NCI-H82 treated with DMSO at 0.1 percent for 48 hours (cell line): ENCODE results near the gene METTL21C.

Experiments used
- DNase-seq: peaks from one replicate; lab custom pipeline; 2025; ENCODE audit not compliant: unreplicated experiment; lab: John Stamatoyannopoulos, UW

METTL21C gene

GRCh38 chr13:102697929-102698648 lies 3.2 kb upstream of the METTL21C start:
- DNase-seq: no peak

DNA sequence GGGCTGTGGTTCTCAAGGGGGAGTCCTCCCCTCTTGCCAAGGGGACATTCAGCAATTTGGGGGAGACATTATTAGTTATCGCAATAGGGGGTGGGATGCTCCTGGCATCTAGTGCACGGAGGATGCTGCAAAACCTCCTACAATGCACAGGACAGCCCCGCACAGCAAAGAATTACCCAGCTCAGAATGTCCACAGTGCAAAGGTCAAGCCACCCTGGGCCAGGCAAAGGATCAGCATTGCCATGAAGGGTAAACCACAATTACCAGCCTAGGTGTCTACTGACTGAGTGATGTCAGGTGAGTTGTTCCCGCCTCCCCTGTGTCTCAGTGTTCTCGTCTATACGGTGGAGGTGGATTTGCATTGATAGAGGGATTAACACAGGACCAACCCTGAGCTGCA lies 2.4 kb upstream of the METTL21C start:
- no peak for DNase-seq

- no peak for DNase-seq
Observed at GRCh38 chr13:102696465-102696864, 1.6 kb upstream of the METTL21C start.

GRCh38 chr13:102693776-102694175 lies 1.1 kb downstream of the METTL21C start:
- no peak for DNase-seq

GRCh38 chr13:102693250-102693649 lies 1.6 kb downstream of the METTL21C start:
- DNase-seq: no peak

- DNase-seq: no peak
Observed at GRCh38 chr13:102692491-102692826, 2.4 kb downstream of the METTL21C start.

- no peak for DNase-seq
Observed at GRCh38 chr13:102690883-102691282, 4.0 kb downstream of the METTL21C start.

DNA sequence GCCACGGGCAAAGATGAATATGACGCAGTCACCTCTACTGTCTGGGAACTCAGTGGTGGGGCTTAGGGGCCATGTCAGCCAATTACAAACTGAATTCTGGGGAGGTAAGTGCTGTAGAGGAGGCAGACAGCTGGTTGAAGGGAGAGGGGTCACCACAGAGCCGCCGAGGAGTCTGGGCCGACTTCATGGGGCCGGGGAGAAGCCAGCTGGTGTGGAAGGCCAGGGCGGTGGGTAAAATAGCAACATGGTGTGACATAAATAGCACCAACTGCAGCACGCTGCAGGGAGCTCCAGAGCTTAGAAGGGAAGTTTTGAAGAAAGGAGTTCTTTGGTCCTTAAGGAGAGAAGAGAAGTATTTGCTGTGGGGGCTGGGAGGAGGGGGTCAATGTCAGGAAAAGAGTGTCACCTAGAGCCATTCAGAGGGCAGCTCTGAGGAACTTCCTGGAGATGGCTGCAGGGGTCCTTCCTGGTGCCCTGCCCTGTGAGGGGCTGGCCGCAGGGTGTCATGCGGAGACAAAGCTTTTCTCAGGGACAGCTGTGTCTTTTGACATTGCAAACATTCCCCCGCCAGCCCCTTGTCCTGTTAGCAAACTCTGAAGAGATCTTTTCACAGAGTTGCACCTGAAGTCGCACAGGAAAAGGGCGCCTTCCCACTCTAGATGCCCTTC lies 6.4 kb downstream of the METTL21C start:
- DNase-seq: no peak

DNA sequence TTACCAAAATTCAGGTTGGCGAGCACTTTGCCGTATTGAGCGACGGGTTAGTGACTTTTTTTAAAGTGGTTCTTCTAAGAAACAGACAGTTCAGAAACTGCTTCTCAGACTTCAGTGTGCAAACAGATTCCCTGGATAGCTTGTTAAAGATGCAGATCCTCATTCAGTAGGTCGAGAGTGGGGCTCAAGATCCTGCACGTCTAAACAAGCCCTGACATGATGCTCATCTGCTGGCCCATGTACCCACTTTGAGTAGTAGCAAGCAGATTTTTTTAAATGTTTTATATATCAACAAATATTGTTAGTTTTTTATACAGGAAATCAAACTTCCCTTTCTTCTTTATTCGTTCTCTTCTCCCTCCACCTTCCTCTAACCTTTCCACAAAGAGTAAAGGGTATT lies 7.3 kb downstream of the METTL21C start:
- DNase-seq: no peak

- no peak for DNase-seq
Observed at GRCh38 chr13:102686024-102686423, 8.8 kb downstream of the METTL21C start.

DNA sequence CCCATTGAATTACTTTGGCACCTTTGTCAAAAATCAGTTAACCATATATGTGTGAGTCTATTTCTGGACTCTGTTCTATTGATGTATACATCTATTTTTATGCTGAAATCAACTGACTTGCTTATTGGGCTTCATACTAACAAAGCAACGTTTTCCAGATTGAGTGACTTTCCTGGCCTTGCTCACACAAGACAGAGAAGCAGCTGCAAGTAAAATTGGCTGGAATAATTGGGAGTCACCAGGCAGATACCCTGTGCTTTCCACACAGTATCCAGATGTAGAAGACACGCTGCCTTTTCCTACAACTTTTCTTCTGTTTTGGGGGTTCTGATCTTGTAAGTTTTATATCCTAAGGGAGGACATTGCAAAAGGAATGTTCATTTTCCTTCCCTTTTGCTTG lies 11.2 kb downstream of the METTL21C start:
- DNase-seq: no peak

DNA sequence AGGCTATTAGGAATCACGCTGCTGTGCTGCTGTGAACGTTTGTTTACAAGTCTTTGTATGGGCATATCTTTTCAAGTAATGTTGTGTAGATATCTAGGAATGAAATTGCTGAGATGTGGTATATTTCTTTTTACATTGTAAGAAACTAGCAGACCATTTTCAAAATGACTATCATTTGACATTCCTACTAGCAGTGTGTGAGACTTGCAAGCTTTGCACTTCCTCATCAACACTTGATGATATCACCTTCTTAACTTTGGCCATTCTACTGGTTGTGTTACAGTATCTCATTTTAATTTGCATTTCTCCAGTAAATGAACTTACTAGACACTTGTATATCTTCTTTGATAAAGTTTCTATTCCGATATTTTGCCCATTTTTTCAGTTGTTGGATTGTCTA lies 12.1 kb downstream of the METTL21C start:
- no peak for DNase-seq

DNA sequence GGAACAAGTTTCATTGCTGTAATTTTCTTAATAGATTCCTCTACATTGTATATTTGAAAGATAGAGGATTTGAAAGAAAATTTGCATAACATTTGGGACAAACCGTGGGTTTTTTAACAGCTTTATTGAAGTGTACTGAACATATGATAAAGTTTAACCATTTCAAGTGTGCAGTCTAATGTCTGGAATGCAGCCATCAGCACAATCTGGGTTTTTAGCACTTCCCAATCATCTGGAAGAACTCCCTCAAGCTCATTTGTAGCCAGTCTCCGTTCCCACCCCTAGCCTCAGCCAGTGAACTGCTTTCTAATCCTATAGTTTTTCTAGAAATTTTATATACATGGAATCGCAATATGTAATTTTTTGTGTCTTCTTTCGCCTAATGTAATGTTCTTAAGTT lies 12.6 kb downstream of the METTL21C start:
- no peak for DNase-seq

GRCh38 chr13:102680842-102681740 lies 13.8 kb downstream of the METTL21C start:
- DNase-seq: no peak

- DNase-seq: no peak
Observed at GRCh38 chr13:102680133-102680717, 14.6 kb downstream of the METTL21C start.

DNA sequence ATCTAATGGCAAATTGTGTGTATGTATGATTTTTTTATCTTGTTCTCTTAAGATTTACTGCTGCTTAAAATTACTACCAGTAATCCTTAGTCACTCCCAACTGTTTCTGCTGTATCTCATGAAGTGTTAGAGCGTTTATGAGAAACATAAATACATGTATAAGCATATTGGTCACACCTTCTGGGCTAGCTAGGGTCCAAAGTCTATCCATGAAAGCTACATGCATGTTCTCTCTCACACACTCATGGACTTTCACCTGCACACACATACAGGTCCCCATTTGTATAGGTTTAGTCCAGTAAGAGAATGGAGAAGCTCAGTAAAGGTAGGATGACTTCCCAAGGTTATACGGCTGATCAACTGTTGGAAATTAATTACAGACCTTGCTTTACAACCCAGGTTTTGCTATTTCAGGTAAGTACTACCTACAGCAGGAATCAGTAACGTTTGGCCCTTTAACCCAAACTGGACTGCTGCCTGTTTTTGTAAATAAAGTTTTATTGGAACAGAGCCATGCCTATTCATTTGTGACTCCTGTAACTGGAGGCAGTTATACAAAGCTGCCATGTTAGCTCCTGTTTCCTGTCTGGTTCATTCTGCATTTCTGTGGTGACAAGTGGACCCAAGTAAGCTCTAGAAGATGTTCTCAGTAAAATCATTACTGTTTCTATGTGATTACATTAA lies 15.3 kb downstream of the METTL21C start:
- DNase-seq: no peak

DNA sequence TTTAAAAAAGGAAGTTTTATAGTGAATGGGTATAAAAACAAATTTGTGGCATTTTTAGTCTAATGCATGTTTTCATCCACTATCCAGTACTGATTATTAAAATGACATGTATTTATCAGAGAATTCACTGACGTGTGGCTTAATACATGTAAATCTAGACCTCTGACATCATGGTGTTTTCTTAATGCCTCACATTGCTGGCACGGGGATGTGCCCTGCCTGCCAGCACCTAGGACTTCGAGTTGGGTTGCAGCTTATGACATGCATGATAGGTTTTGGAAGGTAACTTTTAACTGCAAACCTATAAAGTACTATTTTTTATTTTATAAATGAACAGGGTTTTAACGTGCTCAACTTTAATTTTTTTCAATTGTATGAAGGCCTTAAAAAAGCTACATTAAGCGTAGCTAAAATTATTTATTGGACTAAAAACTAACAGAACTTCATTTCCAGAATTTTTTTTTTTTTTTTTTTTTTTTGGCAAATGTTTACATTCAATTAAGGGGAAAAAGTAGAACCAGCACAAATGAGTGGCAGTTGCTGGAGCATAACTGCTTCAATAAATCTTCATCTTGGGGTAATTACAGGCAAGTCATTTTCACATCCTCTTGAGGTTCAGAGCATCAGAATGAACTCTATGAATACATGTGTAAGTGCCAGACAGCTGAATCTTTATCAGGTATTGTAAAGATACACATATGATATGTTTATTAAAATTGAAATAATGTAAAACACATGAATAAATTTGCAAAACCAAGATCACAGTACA lies 16.3 kb downstream of the METTL21C start:
- no peak for DNase-seq

DNA sequence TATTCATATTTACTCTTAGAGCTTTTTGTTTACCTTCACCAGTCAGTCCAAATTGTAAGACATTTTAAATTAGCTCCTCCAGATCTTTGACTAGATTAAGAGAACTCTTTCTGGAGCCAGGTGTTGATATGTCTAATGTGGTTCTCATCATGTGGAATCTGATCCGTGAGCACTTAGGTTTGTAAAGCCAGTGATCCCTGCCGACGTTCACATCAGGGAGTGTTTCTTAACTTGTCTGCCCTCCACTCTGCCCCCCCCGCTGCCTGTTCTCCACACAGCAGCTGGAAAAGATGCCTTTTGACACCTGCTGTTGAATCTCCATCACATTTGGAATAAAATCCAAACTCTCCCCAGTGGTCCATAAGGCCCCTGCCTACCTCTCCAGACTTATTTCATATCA lies 17.7 kb downstream of the METTL21C start:
- no peak for DNase-seq

- DNase-seq: no peak
Observed at GRCh38 chr13:102675115-102675514, 19.7 kb downstream of the METTL21C start.

DNA sequence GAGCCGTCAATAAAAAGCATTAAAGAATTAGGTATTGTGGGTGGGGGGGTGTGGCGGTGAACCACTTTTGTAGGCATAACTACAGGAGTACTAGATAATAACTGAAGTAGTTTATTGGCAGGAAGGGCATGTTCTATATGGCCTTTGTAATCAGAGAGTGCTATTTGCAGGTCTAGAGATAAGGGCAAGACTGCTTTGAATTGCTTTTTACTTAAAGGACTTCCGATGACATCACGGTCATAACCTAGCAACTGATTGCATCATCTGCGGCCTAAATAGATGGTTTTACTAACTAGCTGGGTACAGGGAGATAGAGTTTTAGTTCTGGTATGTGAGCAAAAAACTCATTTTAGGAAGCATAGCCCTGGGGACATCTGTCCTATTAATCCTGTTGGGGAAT lies 24.7 kb downstream of the METTL21C start:
- DNase-seq: no peak
